Measurements from ENCODE around the gene ACSF2. TPM values are rescaled to one million over a fixed set of nuclear protein-coding genes. Genes with fewer than 3 reads are reported as not detected.
A peak's percentile ranks its signal among the peaks of the same experiment; 100 is the strongest.

Gene ACSF2
- total RNA-seq, 6 donors from 2014 or later, result 52.3 to 239 (median 120) TPM

- 26 to 37% methylated on average over 1 of the region's 1 CpG for WGBS, 2 donors
- Histone ChIP-seq H3K27me3 (no peaks in the 10 kb centered on the region), H3K9me3 (no peaks in the 10 kb centered on the region), H3K4me3 (no peak overlapping the region), H3K27ac (peak overlapping the region in 3 of 4 donors; percentile 57 to 58 (median 58)), H3K36me3 (no peaks in the 10 kb centered on the region), H3K4me1 (peaks cover 11 to 62% (median 28%) of the 10 kb centered on the region in 4 donors)
- TF ChIP-seq CTCF (IDR thresholded peaks at IDR 0.05) (no peak), POLR2A (IDR thresholded peaks at IDR 0.05) (no peak), EP300 (IDR thresholded peaks at IDR 0.05) (no peak), POLR2AphosphoS5 (IDR thresholded peaks at IDR 0.05) (no peak)
- DNase-seq (no peak), ATAC-seq (ENCODE audit: low FRiP score in 2 of 2) (no peak)
These were observed 19.8 kb downstream of the ACSF2 start for GRCh38 chr17:50445730-50446325.

- Histone ChIP-seq H3K4me3 (no peak overlapping the region), H3K27me3 (no peaks in the 10 kb centered on the region), H3K36me3 (no peaks in the 10 kb centered on the region), H3K4me1 (peaks cover 16 to 62% (median 35%) of the 10 kb centered on the region in 4 donors), H3K9me3 (no peaks in the 10 kb centered on the region), H3K27ac (peak overlapping the region; percentile 47 to 58 (median 58))
- peak in 1 of 2 donors; percentile 80 for DNase-seq
- 75% methylated on average over 7 of the region's 7 CpGs for WGBS, 2 donors
- peak; percentile 70 to 94 for ATAC-seq (ENCODE audit: low FRiP score in 2 of 2)
- TF ChIP-seq CTCF (IDR thresholded peaks at IDR 0.05) (no peak), POLR2AphosphoS5 (IDR thresholded peaks at IDR 0.05) (peak in 1 of 2 donors; percentile 66), POLR2A (IDR thresholded peaks at IDR 0.05) (peak in 1 of 4 donors; percentile 30), EP300 (IDR thresholded peaks at IDR 0.05) (peak; percentile 39 to 69 (median 52))
These were observed 22.0 kb downstream of the ACSF2 start for GRCh38 chr17:50447870-50448595.

DNA sequence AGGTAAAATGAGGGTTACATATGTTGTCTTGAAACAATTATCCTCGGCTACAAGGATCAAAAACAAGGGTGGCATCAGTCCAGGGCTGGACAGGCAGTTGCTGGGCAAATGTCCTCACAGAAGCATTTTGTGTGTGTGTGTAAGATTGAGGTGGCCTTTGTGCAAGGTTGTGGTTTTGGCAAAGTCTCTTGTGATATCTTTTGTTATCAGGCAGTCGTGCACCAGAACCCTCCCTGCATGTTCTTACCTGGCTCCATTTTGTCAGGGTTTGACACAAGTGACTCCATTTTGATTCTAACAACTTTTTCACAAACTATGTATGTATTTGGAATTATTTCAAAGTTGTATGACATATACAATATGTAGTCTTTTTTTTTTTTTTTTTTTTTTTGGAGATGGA is 22.6 kb downstream of the ACSF2 start:
- ATAC-seq (ENCODE audit: low FRiP score in 2 of 2) (no peak), DNase-seq (no peak)
- peak overlapping the region; percentile 17 to 38 (median 34) for H3K27ac ChIP-seq
- whole genome bisulfite sequencing, 2 donors, result 54 to 63% methylated on average over 2 of the region's 2 CpGs
- no peak for TF ChIP-seq POLR2AphosphoS5 (IDR thresholded peaks at IDR 0.05)
- no peak for TF ChIP-seq POLR2A (IDR thresholded peaks at IDR 0.05)
- TF ChIP-seq EP300 (IDR thresholded peaks at IDR 0.05), result no peak
- no peaks in the 10 kb centered on the region for H3K9me3 ChIP-seq
- no peaks in the 10 kb centered on the region for H3K36me3 ChIP-seq
- H3K27me3 ChIP-seq, result no peaks in the 10 kb centered on the region
- H3K4me1 ChIP-seq, result peaks cover 15 to 57% (median 35%) of the 10 kb centered on the region in 4 donors
- no peak overlapping the region for H3K4me3 ChIP-seq

DNA sequence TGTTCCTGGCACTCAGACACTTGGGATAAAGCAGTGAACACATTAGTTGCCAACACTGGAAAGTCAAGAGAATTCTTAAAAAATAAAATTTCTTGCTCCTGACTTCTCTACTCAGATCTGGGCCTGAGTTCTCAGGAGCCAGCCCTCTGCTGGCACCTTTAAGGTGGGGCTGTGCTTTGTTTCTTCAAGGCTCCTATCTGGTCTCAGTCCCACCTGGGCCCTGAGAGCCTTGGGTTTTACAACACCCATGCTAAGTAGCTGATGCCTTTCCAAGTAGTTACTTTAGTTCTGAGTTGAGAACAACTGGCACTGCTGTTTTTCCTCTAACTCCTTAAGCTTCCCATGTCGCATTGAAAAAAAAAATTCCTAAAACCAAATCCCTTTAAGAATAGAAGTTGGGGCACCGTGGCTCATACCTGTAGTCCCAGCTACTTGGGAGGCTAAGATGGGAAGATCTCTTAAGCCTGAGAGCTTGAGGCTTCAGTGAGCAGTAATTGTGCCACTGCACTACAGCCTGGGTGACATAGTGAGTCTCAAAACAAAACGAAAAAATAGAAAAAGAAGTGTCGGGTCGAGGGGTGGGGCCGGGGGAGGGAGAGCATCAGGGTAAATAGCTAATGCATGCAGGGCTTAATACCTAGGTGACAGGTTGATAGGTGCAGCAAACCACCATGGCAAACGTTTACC is 26.1 kb downstream of the ACSF2 start:
- TF ChIP-seq POLR2A (IDR thresholded peaks at IDR 0.05) (no peak), POLR2AphosphoS5 (IDR thresholded peaks at IDR 0.05) (no peak), EP300 (IDR thresholded peaks at IDR 0.05) (no peak), CTCF (IDR thresholded peaks at IDR 0.05) (no peak)
- no peaks in the 10 kb centered on the region for H3K36me3 ChIP-seq
- H3K27me3 ChIP-seq, result no peaks in the 10 kb centered on the region
- 54% methylated on average over 7 of the region's 7 CpGs for WGBS, 2 donors
- no peaks in the 10 kb centered on the region for H3K9me3 ChIP-seq
- ATAC-seq (ENCODE audit: low FRiP score in 2 of 2) (no peak), DNase-seq (no peak)
- peak overlapping the region in 1 of 4 donors; percentile 4 for H3K4me3 ChIP-seq
- H3K27ac ChIP-seq, result peak overlapping the region in 3 of 4 donors; percentile 27 to 69 (median 67)
- peaks cover 10 to 30% (median 24%) of the 10 kb centered on the region in 4 donors for H3K4me1 ChIP-seq

Data from upper lobe of left lung (tissue), 6 donors.